AG09309 (cell line): ENCODE results near the gene FSTL4.

ENCODE experiments used
- DNase-seq: peaks from one replicate; pipeline ENCODE4 v3.0.0-alpha.2; 2010; ENCODE audit warnings: low read depth
- H3K4me3 ChIP-seq: 2 replicates; pipeline ENCODE4 v1.5.1; 2011; ENCODE audit warnings: mild to moderate bottlenecking, low read depth, low read length, moderate library complexity; ENCODE audit not compliant: control insufficient read depth
- TF ChIP-seq, protein P1 (sequence below): IDR thresholded peaks from 2 replicates; pipeline ENCODE4 v1.5.1; 2011; ENCODE audit warnings: mild to moderate bottlenecking, low read depth, low read length, inconsistent platforms; ENCODE audit not compliant: insufficient read depth, control insufficient read depth; ENCODE audit errors: missing control alignments

FSTL4 gene

DNA sequence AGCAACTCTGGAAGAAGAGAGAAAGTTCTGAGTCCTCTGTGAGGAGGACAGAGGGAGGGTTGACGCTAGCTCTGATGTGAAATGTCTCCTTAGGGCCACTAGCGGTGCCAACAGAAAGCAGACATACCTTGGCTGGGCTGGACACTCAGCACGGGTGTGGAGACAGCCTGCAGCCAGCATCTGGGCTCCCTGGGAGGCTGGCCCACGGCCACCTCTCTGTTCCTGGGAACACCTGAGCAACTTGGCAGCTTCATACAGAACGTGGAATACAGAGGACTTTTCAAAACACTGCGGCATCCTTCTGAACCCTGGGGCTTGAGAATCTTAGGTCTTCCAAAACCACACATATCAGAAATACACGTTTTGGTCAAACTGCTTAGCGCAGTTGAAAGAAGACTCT, 269.1 kb downstream of the FSTL4 start:
- TF ChIP-seq, protein P1, sequence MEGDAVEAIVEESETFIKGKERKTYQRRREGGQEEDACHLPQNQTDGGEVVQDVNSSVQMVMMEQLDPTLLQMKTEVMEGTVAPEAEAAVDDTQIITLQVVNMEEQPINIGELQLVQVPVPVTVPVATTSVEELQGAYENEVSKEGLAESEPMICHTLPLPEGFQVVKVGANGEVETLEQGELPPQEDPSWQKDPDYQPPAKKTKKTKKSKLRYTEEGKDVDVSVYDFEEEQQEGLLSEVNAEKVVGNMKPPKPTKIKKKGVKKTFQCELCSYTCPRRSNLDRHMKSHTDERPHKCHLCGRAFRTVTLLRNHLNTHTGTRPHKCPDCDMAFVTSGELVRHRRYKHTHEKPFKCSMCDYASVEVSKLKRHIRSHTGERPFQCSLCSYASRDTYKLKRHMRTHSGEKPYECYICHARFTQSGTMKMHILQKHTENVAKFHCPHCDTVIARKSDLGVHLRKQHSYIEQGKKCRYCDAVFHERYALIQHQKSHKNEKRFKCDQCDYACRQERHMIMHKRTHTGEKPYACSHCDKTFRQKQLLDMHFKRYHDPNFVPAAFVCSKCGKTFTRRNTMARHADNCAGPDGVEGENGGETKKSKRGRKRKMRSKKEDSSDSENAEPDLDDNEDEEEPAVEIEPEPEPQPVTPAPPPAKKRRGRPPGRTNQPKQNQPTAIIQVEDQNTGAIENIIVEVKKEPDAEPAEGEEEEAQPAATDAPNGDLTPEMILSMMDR: no peak
- no peak for DNase-seq
- no peak overlapping the region for H3K4me3 ChIP-seq

GRCh38 chr5:133341915-133342710, 270.2 kb downstream of the FSTL4 start:
- DNase-seq: no peak
- H3K4me3 ChIP-seq: no peak overlapping the region
- TF ChIP-seq, protein P1: no peak

- DNase-seq: no peak
- H3K4me3 ChIP-seq: no peak overlapping the region
- TF ChIP-seq, protein P1: no peak
These were observed 271.0 kb downstream of the FSTL4 start for GRCh38 chr5:133341296-133341695.

DNA sequence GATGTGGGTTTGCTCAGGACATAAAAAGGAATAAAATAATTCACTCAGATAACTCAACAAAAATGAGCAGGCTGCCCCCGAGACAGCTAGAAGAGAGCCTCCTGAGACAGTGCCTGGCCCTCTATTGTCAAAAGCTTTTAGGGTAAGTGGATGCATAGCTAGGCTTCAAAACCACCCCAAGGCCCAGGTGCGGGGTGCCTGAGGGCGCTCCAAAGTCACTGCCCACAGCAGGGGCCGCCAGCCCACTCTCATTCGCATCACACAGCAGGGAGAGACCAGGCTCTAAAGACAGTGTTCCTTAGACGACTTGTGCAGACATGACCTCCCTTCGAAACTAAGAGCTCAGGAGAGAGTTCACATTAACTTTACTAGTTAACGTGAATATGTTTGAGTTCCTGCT, 271.5 kb downstream of the FSTL4 start:
- TF ChIP-seq, protein P1: no peak
- H3K4me3 ChIP-seq: no peak overlapping the region
- DNase-seq: no peak

DNA sequence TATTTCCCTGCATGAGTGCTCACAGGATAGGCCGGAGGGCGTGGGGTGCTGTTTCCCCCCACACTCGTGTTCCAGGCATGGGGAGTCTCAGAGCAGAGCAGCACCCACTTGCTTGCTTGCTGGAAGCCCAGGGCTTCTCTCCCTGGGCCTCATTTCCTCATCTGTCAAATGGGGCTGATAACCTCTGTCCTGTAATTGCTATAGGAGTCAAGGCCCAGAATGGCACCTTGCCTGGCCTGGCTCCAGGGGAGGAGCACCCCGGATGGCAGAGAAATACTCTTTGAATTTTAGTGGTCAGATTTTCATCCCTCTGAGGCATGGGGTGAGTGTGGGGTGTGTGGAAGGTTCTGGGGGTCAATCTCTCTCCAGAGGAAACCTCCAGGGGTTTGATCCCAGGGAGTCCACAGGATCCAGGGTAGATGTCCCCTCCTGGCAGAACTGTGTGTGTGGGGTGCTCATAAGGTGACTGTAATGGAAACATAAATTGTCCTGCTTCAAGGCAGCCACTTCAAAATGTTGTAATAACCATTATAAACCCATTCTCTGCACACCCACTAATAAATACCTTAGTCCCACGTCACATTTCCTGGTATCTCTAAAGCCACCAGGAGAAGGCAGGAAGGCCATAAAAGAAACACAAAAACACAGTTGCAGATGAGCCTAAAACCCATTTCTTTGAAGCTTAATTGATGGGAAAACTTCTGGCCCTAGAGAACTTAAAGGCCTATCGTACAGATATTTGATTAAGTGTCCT, 272.2 kb downstream of the FSTL4 start:
- no peak overlapping the region for H3K4me3 ChIP-seq
- TF ChIP-seq, protein P1: no peak
- no peak for DNase-seq

DNA sequence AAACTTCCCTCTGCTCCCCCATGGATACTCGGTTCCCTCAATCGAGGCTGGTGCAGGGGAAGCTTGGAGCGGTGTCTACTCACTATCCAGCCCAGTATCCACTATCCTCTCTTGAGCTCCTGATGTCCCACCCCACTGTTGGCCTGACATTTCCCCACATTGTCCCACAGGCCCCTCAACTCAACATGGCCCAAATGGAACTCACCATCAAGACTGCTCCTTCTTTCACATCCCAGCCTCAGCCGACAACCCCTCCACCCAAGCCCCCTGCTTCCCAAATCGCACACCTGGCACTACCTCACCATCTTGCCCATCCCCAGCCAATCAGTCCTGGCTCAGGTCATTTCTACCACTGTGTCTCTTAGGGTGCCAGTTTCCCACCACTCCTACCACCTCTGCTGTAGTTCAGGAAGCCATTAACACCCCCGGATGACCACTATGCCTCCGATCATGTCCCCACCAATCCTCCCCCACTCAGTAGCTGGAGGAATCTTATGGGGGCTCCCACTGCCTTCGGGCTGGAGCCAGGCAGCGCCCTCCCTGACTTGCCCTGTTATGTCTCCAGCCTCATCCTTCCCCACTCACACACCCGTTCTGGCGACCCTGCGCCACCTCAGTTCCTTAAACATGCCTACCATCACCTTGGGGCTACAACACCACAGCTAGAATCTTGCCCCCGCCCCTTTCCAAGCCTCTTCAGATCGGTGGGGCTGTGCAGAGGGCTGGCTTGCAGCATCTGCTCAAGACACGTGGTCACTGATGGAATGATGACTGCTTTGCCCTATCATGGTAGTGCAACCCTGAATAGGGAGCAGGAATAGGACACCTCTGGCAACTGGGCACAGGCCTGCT, 273.6 kb downstream of the FSTL4 start:
- H3K4me3 ChIP-seq: no peak overlapping the region
- TF ChIP-seq, protein P1: no peak
- DNase-seq: no peak
